ENCODE results near the gene NOTUM.

DNA sequence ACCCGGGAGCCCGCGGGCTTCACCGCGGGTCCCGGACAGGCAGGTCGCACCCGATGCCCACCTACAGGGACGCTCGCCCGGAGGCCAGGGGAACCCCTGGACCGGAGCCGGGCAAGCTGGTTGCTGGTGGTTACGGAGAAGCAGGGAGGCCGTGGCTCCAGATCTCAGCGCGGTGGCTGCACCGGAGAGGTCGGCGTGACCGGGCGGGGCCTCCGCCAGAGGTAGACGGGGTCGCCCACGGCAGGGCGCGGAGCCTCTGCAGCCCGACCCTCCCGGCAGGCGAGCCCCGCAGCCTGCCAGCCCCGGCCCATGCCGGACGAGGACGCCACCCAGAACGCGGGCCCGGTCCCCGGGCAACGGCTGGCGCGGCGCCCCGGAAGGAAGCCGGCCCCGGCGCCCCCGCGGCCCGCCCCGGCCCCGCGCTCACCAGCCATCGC, 50.1 kb downstream of the NOTUM start:
- TF ChIP-seq POLR2A (IDR thresholded peaks at IDR 0.05) (no peak), POLR2AphosphoS5 (IDR thresholded peaks at IDR 0.05; ENCODE audit: insufficient read depth in 1 of 2, low read depth in 1 of 2) (no peak)
